HEK293 (cell line): ENCODE measurements around the gene CELSR1.
A peak's percentile ranks its signal among the peaks of the same experiment; 100 is the strongest.

Experiments
- CTCF ChIA-PET: fragments of 350-600 bp; formaldehyde crosslinking; extraction: SDS; loops from one replicate; lab custom pipeline; 2021; ENCODE audit warnings: antibody characterized with exemption; lab: Yijun Ruan, JAX
- POLR2A ChIA-PET: fragments of 300-600 bp; formaldehyde crosslinking; extraction: SDS; loops from one replicate; lab custom pipeline; 2020; ENCODE audit warnings: antibody characterized with exemption, inconsistent platforms; lab: Yijun Ruan, JAX
- H3K27ac ChIP-seq: fragments of 200-500 bp; sonication (Bioruptor generic); 2 replicates; pipeline ENCODE4 v1.5.1; 2014; ENCODE audit warnings: low read depth, low read length, control low read depth, inconsistent platforms; ENCODE audit errors: extremely low read depth
- H3K36me3 ChIP-seq, 2 experiments: fragments of 200-500 bp in 1 of 2; sonication (Bioruptor generic) in 1 of 2; 1 replicate in 1 of 2; 2 replicates in 1 of 2; pipeline ENCODE4 v1.5.1; 2014 to 2017; ENCODE audit warnings: inconsistent platforms in 2 of 2, low read length in 2 of 2; ENCODE audit not compliant: control insufficient read depth in 2 of 2, insufficient read depth in 1 of 2
- H3K4me1 ChIP-seq: fragments of 200-500 bp; sonication (Bioruptor generic); 2 replicates; pipeline ENCODE4 v1.5.1; 2014; ENCODE audit warnings: mild to moderate bottlenecking, low read length, inconsistent platforms; ENCODE audit not compliant: control insufficient read depth, insufficient read depth
- H3K4me3 ChIP-seq: 2 replicates; pipeline ENCODE4 v1.5.1; 2011; ENCODE audit warnings: low read depth, mild to moderate bottlenecking, control low read depth, low read length, moderate library complexity
- H3K9me3 ChIP-seq: fragments of 200-500 bp; sonication (Bioruptor generic); 2 replicates; pipeline ENCODE4 v1.5.1; 2014; ENCODE audit warnings: low read depth, low read length, inconsistent platforms; ENCODE audit not compliant: control insufficient read depth, insufficient read depth
- KLF8 ChIP-seq: fragments of 450-650 bp; formaldehyde crosslinking; IDR thresholded peaks from 2 replicates; pipeline ENCODE4 v1.5.1; 2016; ENCODE audit warnings: missing biosample characterization, missing genetic modification characterization
- SCRT1 ChIP-seq: fragments of 450-650 bp; formaldehyde crosslinking; IDR thresholded peaks from 2 replicates; pipeline ENCODE4 v1.5.1; 2016; ENCODE audit warnings: missing biosample characterization, missing genetic modification characterization, borderline replicate concordance
- SCRT2 ChIP-seq: fragments of 450-650 bp; formaldehyde crosslinking; IDR thresholded peaks from 2 replicates; pipeline ENCODE4 v1.5.1; 2016; ENCODE audit warnings: missing biosample characterization, missing genetic modification characterization
- ZNF146 ChIP-seq: fragments of 450-650 bp; formaldehyde crosslinking; IDR thresholded peaks from 2 replicates; pipeline ENCODE4 v1.5.1; 2016; ENCODE audit warnings: missing biosample characterization, missing genetic modification characterization
- ZNF155 ChIP-seq: fragments of 450-650 bp; formaldehyde crosslinking; IDR thresholded peaks from 2 replicates; pipeline ENCODE4 v1.5.1; 2016; ENCODE audit warnings: missing biosample characterization, missing genetic modification characterization
- ZNF324 ChIP-seq: fragments of 450-650 bp; formaldehyde crosslinking; IDR thresholded peaks from 2 replicates; pipeline ENCODE4 v1.5.1; 2016; ENCODE audit warnings: missing biosample characterization, missing genetic modification characterization
- ZNF555 ChIP-seq: fragments of 450-650 bp; formaldehyde crosslinking; conservative IDR thresholded peaks from 2 replicates; pipeline ENCODE4 v1.5.1; 2017; ENCODE audit warnings: missing biosample characterization, mild to moderate bottlenecking, missing genetic modification characterization, inconsistent platforms
- ZNF626 ChIP-seq: fragments of 450-650 bp; sonication (Bioruptor Pico); formaldehyde crosslinking; IDR thresholded peaks from 2 replicates; pipeline ENCODE4 v1.5.1; 2018; ENCODE audit warnings: missing biosample characterization, missing genetic modification characterization, inconsistent platforms
- ZNF670 ChIP-seq: fragments of 450-650 bp; formaldehyde crosslinking; IDR thresholded peaks from 2 replicates; pipeline ENCODE4 v1.5.1; 2016; ENCODE audit warnings: missing biosample characterization, missing genetic modification characterization, low read depth
- TF ChIP-seq, protein P1 (sequence below): fragments of 450-650 bp; formaldehyde crosslinking; IDR thresholded peaks from 2 replicates; pipeline ENCODE4 v1.5.1; 2016; ENCODE audit warnings: missing biosample characterization, missing genetic modification characterization, borderline replicate concordance
- TF ChIP-seq, protein P2 (sequence below): fragments of 450-650 bp; formaldehyde crosslinking; IDR thresholded peaks from 2 replicates; pipeline ENCODE4 v1.5.1; 2016; ENCODE audit warnings: missing biosample characterization, missing genetic modification characterization
- TF ChIP-seq, protein P3 (sequence below): fragments of 450-650 bp; formaldehyde crosslinking; IDR thresholded peaks from 2 replicates; pipeline ENCODE4 v1.5.1; 2016; ENCODE audit warnings: missing biosample characterization, missing genetic modification characterization
- TF ChIP-seq, protein P4 (sequence below): fragments of 450-650 bp; formaldehyde crosslinking; IDR thresholded peaks from 2 replicates; pipeline ENCODE4 v1.5.1; 2016; ENCODE audit warnings: missing biosample characterization, missing genetic modification characterization

Gene CELSR1

DNA sequence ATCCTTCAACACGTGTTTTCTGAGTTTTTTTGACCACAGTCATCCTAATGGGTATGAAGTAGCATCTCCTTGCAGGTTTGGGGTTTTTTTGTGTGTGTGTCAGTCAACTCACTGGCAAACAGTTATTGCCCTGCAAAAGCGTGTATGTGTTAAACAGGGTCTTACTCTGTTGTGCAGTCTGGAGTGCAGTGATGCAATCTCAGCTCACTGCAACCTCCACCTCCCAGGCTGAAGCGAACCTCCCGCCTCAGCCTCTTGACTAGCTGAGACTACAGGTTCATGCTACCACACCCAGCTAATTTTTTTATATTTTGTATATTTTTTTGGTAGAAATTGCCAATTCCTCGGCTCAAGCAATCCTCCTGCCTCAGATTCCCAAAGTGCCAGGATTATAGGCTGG lies 15.4 kb downstream of the CELSR1 start (continued):
- TF ChIP-seq, protein P1, sequence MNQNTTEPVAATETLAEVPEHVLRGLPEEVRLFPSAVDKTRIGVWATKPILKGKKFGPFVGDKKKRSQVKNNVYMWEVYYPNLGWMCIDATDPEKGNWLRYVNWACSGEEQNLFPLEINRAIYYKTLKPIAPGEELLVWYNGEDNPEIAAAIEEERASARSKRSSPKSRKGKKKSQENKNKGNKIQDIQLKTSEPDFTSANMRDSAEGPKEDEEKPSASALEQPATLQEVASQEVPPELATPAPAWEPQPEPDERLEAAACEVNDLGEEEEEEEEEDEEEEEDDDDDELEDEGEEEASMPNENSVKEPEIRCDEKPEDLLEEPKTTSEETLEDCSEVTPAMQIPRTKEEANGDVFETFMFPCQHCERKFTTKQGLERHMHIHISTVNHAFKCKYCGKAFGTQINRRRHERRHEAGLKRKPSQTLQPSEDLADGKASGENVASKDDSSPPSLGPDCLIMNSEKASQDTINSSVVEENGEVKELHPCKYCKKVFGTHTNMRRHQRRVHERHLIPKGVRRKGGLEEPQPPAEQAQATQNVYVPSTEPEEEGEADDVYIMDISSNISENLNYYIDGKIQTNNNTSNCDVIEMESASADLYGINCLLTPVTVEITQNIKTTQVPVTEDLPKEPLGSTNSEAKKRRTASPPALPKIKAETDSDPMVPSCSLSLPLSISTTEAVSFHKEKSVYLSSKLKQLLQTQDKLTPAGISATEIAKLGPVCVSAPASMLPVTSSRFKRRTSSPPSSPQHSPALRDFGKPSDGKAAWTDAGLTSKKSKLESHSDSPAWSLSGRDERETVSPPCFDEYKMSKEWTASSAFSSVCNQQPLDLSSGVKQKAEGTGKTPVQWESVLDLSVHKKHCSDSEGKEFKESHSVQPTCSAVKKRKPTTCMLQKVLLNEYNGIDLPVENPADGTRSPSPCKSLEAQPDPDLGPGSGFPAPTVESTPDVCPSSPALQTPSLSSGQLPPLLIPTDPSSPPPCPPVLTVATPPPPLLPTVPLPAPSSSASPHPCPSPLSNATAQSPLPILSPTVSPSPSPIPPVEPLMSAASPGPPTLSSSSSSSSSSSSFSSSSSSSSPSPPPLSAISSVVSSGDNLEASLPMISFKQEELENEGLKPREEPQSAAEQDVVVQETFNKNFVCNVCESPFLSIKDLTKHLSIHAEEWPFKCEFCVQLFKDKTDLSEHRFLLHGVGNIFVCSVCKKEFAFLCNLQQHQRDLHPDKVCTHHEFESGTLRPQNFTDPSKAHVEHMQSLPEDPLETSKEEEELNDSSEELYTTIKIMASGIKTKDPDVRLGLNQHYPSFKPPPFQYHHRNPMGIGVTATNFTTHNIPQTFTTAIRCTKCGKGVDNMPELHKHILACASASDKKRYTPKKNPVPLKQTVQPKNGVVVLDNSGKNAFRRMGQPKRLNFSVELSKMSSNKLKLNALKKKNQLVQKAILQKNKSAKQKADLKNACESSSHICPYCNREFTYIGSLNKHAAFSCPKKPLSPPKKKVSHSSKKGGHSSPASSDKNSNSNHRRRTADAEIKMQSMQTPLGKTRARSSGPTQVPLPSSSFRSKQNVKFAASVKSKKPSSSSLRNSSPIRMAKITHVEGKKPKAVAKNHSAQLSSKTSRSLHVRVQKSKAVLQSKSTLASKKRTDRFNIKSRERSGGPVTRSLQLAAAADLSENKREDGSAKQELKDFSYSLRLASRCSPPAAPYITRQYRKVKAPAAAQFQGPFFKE (tag by site-specific recombination) = no peak

DNA sequence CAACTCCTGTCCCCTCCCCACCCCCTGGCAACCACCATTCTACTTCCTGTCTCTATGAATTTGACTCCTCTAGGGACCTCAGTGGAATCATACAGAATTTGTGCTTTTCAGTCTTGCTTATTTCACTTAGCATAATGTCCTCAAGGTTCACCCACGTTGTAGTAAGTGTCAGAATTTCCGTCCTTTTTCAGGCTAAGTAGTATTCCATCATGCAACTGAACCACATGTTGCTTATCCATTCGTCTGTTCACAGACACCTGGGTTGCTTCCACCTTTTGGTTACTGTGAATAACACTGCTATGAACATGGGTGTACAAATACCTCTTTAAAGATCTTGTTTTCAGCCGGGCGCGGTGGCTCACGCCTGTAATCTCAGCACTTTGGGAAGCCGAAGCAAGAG lies 16.5 kb downstream of the CELSR1 start:
- H3K36me3 ChIP-seq = peaks cover 0 to 5% of the 10 kb centered on the region in 2 experiments; a peak in 2 of 3 replicates
- CTCF ChIA-PET = no interaction called here
- H3K27ac ChIP-seq = no peak overlapping the region
- H3K9me3 ChIP-seq = no peaks in the 10 kb centered on the region
- TF ChIP-seq ZNF670 (tag by site-specific recombination) = no peak
- no peak for TF ChIP-seq ZNF555
- TF ChIP-seq, protein P2, sequence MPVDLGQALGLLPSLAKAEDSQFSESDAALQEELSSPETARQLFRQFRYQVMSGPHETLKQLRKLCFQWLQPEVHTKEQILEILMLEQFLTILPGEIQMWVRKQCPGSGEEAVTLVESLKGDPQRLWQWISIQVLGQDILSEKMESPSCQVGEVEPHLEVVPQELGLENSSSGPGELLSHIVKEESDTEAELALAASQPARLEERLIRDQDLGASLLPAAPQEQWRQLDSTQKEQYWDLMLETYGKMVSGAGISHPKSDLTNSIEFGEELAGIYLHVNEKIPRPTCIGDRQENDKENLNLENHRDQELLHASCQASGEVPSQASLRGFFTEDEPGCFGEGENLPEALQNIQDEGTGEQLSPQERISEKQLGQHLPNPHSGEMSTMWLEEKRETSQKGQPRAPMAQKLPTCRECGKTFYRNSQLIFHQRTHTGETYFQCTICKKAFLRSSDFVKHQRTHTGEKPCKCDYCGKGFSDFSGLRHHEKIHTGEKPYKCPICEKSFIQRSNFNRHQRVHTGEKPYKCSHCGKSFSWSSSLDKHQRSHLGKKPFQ (tag by site-specific recombination) = no peak
- TF ChIP-seq SCRT1 = 0 out of 2 replicates have a peak, but pooled peaks have one; percentile 57
- TF ChIP-seq, protein P3, sequence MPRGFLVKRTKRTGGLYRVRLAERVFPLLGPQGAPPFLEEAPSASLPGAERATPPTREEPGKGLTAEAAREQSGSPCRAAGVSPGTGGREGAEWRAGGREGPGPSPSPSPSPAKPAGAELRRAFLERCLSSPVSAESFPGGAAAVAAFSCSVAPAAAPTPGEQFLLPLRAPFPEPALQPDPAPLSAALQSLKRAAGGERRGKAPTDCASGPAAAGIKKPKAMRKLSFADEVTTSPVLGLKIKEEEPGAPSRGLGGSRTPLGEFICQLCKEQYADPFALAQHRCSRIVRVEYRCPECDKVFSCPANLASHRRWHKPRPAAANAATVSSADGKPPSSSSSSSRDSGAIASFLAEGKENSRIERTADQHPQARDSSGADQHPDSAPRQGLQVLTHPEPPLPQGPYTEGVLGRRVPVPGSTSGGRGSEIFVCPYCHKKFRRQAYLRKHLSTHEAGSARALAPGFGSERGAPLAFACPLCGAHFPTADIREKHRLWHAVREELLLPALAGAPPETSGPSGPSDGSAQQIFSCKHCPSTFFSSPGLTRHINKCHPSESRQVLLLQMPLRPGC (tag by site-specific recombination) = no peak
- TF ChIP-seq ZNF146 (tag by site-specific recombination) = peak; percentile 87
- peak; percentile 65 for TF ChIP-seq SCRT2 (tag by site-specific recombination)
- POLR2A ChIA-PET = no interaction called here
- no peak overlapping the region for H3K4me3 ChIP-seq
- H3K4me1 ChIP-seq = peaks cover 3% of the 10 kb centered on the region; the same call in 1 of the 2 replicates

DNA sequence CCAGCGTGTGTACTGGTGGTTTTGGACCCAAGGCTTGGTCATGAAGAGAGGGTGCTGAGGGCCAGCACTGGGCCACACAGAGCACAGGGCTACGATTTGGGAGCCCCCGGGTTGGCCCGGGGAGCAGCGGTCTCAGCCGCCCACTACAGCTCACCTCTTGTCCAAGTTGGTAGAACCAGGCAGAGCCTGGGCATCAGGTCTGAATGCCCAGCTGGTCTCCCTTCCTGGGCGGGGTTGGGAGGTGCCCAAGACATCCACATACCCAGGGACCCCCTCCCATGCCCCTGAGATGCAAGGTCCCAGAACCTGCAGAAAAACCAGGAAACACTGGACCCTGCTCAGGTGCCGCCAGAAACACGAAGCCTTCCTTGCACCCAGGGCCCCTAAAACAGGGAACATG lies 18.0 kb downstream of the CELSR1 start:
- Histone ChIP-seq H3K4me1 (peaks cover 3% of the 10 kb centered on the region; the same call in 1 of the 2 replicates), H3K9me3 (no peaks in the 10 kb centered on the region), H3K36me3 (peaks cover 0 to 5% of the 10 kb centered on the region in 2 experiments; a peak in 2 of 3 replicates), H3K27ac (no peak overlapping the region), H3K4me3 (no peak overlapping the region)
- POLR2A ChIA-PET = no interaction called here
- CTCF ChIA-PET = no interaction called here
- TF ChIP-seq, protein P4, sequence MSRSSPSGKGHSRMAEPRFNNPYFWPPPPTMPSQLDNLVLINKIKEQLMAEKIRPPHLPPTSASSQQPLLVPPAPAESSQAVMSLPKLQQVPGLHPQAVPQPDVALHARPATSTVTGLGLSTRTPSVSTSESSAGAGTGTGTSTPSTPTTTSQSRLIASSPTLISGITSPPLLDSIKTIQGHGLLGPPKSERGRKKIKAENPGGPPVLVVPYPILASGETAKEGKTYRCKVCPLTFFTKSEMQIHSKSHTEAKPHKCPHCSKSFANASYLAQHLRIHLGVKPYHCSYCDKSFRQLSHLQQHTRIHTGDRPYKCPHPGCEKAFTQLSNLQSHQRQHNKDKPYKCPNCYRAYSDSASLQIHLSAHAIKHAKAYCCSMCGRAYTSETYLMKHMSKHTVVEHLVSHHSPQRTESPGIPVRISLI (tag by site-specific recombination) = no peak
- TF ChIP-seq ZNF155 (tag by site-specific recombination) (no peak), KLF8 (tag by site-specific recombination) (no peak), ZNF626 (tag by site-specific recombination) (no peak), ZNF324 (no peak)
